CD4-positive, alpha-beta T cell treated with Interleukin-15 for 1 hour (primary cell): ENCODE results near the gene KIF1C.

Experiments used
- DNase-seq: peaks from one replicate; pipeline ENCODE4 v3.0.0-alpha.2; 2020

Gene KIF1C

DNA sequence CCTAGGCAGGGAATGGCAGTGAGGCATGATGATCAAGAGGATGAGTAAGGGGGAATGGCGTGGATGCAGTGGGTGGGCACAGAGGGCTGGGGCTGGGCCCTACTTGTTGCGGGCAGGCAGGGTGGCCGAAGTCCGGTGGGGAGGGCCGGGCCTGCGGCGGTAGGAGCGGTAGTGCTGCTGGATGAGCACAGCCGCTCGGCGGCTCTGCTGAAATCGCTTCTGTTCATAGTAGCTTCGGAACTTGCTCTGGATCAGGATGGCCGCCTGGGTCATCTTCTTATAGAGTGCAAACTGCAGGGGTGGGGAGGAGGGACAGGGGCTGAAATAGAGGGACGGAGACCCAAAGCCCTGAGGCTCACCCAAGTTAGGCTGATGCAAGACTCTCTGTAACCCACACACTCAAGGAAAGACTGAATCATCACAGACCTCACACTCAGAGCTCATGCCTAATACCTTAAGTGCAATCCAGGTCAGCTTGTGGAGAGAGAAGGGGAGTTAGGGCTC is 28.7 kb upstream of the KIF1C start:
- no peak for DNase-seq

DNA sequence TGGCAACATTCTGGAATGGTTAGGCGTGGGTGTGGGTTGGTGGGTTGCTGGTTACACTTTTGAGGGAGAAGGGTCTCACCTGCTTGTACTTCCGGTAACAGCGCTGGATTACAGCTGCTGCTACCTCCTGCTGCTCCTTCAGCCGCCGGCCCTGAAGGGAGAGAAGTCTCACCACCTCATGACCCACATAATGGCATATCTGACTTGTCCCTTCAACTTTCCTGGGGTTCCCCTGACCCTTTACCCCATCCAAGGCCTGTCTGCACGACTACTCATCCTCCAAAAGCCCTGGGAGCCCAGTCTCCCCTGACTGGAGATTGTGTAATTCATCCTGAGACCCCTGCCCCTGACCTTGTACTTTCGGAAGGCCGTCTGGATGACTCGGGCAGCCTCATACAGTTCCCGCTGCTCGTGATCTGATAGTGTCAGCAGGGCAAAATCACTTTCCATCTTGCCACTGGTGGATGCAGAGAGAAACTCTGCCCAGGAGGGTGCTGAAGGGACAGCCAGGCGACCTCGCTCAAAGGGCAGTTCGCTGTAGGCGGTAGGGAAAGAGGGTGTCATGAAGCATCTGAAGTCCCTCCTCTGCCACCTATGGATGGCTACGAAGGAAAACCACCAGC is 28.1 kb upstream of the KIF1C start:
- DNase-seq, result no peak

DNA sequence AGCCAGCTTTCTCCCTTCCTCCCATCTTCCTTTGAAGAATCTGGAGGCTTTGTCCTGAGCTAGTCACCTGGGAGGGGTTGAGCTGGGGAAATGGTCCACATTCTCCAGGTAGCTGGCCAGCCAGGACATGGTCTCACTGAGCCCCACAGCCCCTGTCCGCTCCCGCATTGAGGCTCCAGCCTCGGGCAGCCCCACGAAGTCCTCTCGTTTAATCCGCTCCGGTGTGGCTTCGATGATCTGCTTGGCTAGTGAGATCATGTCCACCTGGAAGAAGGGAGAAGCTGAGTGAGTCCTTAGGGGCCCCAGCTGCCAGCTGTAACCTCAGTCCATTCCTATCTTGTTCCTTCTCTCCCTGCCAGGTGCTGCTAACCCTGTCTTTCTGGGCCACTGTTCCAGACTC is 27.5 kb upstream of the KIF1C start:
- no peak for DNase-seq

DNA sequence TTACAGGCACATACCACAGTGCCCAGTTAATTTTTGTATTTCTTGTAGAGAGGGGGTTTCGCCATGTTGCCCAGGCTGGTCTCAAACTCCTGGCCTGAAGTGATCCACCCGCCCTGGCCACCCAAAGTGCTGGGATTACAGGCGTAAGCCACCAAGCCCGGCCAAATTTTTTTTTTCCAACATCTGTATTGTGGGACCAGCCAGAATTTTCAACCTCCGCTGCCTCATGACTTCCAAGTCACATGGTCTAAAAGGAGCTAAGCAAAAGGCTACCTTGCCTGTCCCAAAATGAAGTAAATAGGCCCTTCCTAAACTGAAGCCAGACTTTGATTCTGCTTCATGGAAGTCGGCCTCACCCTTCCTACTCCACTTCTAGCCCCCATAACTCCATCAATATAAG is 25.9 kb upstream of the KIF1C start:
- DNase-seq, result no peak

DNA sequence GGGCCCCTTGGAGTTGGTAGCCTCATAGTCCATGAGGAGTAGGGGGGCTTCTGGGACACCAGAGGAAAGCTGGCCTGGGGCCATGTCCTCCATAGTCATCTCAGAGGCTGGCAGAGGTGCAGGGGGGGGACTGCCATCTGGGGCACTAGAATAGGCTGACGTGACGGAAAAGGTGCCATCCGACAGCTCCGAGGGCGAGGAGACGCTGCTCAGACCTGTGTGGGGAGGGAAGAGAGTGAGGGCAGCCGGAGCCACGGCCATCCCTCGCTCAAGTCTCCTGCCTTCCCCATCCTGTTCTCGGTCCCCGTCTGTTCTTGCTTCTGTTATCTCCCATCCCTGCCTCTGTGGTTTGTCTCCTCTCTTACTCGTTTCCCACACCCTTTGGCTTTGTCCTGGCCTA is 25.4 kb upstream of the KIF1C start:
- no peak for DNase-seq

DNA sequence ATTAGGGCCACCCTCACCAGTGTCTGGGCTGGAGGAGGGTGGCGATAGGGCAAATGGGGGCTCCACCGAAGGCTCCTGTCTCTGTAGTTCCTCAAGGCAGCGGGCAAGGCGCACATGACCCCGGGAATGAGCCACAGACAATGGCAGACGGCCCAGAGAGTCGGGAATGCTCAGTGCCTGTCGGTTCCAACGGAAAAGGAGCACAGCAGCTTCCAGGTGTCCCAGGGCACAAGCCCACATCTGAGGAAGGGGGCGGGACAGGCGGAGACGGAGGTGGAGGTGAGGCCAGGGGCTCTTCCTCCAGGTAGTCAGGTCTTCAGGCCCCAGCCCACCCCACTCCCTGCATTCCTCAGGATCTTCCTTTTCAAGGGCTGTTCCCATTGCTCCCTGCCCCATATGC is 25.0 kb upstream of the KIF1C start:
- no peak for DNase-seq

DNA sequence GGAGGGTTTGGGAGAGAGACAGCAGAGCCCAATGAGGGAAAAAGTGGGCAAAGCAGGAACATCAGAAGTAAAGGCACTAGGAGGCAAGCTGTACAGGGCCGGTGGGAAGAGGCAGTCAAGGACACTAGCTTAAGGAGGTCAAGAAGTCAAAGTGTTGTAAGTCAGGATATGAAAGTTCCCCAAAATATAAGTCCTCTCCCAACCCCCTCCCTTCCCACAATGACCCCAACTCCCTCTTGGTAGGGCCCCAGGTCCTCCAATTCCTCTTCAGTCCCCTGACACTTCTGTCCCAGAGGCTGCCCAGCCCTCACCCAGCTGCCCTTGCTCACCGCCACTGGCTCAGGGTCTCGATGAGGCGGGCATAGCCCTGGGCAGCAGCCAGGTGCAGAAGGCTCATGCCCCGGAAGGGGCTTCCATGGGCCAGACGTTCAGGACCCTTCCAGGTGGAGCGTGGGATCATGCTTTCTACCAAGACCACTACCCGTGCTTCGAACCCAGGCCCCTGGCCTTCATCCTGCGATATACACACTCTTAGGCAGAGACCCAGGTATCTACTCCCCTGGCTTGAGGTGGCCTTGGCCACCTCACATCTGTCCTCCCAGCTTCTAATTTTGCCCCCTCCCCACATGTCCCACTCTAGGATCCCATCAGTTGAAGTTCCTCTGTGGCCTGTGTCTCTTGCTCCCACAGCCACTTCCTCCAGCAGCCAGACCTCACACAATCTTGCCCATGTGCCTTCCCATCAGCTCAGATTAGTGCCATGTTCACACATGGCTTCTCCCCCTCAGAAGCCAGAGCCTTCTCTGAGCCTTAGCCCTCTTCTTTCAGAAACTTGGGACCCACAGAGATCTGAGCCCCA is 24.3 kb upstream of the KIF1C start:
- no peak for DNase-seq

DNA sequence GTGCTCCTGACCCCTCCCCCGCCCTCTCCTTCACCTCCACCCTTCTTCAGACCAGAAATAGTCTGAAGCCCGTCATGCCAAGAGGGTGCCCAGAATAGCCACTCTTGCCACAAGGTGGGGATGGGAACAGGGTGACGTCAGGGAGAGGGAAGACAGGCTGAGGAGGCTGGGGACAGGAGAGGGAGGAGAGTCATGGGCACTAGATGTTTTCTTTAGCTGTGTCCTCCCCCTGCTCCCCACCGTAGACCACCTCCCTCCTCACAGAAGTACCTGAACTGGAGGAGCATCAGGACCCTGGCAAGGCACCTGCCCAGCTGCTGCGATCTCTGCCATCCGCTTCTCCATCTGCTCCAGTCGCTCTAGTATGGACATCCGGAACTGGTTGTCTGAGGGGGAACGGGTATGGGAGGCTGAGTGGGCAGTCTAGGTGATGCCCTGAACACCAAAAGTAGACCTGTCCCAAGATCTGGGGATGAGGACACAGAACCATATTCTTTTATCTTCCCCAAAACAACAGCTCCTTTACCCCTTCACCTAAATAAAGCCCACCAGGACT is 23.6 kb upstream of the KIF1C start:
- DNase-seq, result no peak

DNA sequence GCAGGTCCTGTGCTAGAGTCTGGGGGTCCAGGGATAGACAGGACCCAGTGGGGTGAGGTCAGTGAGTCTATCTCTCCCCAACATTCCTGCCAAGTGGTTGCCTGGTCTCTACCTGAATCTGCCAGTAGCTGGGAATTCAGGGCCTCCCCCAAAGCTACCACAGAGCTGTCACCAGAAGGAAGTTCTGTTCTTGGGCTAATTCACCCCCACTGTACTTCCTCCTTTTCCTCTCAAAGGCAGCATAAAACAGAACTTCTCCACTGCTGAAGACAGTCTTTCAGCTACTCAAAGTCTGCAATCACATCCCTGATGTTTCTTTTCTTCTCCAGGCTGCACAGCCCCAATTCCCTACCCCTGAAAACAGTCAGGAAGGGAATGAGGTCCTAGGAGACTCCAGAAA is 19.0 kb upstream of the KIF1C start:
- no peak for DNase-seq

DNA sequence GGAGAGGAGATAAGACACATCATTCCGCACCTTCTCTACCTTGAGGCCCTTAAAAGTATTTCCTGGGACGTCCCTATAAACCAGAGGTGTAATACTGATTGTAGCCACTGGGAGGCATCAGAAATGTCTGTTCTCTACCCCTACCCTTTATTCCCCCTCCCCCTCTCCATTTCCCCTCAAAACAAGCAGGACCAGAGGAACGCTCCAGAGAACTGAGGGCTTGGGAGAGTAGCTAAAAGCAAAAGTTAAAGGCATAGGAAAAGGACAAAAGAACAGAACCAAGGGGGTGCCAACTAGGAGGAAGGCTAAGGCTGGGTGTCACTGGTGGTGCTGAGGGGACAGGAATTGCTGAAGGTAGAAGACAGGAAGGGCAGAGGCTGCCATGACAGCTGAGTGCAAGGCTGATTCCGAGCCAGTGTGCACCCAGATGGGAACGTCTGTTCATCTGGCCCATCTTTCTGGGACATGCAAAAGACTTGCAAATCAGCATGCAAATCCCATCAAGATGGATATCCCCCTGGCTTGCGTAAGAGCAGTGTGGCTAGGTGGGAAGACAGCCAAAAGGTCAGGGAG is 17.0 kb upstream of the KIF1C start:
- DNase-seq, result no peak

DNA sequence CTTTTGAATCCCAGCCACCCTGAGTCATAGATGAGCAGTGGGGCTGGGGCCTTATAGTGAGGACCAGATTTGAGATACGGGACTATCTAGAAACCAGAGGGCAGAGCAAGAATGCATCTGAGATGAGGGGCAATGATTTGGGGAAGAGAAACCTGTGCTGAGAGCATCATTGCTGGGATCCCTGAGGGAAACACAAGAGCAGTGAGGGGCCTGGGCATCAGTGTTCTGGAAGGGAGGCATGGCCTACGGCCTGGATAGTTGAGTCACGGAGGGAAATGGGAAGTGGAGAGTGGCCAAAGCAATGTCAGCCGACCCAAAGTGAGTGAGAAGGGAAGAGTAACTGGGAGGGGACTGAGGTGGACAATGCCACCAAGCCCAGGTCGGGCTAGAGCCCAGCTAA is 15.4 kb upstream of the KIF1C start:
- DNase-seq, result no peak

DNA sequence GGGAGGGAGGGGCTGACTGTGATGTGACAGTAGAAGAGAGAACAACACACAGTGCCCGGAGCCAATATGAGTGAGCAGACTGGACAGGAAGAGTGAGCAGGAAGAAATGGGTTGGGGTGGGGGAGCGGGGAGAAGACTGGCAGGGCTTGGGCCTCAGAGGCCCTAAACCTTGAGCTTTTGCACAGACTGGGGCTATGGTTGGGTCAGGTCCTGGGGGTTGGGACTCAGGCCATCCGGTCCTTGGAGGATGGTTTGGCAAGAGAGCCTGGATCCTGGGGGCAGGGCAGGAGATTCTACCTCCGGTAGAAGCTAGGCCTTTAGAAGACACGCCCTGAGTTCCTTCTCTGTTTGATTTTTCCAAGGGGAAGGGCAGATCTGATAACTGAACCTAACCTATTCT is 11.3 kb upstream of the KIF1C start:
- no peak for DNase-seq

DNA sequence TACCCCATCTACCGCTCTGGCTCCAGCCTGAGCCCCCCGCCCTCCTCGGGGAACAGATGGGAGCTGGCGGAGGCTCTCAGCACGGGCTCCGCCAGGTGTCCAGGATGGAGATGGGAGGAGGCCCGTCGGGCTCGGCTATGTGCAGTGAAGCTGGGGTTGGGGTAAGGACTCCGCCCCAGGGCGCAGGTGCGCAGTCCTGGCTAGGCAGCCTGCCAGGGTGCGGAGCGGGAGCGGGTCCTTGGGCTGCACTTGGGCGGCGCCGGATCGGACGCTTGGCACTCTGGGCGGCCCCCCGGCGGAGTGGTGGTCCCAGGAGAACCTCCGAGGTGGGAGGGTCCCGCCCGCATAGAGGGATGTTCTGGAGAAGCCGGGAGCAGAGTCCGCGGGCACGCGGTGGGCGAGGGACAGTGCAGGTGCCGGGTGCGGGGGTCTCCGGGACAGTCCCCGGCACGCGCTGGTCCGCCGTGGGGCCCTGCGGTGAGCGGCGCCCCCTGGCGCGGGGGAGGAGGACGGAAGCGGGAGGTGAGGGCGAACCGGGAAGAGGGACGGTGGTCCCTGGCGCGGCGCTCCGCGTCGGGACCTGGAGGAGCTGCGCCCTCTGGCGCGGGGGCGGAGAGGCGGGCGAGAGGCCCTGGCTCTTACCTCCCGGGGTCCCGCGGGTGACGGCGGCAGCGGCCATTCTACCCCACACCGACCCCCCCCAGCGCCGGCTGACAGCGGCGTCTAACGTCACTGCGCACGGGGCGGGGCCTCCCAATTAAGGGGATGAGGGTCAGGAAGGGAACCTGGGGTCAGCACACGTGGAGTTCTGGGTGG is 10.6 kb upstream of the KIF1C start, which contains the start of gene CAMTA2:
TSS of gene CAMTA2 (minus strand) at position 725 of the 816 bp plus-strand sequence. CDS start 1,453 bp downstream, outside the sequence.
- DNase-seq, result peak; percentile 85

DNA sequence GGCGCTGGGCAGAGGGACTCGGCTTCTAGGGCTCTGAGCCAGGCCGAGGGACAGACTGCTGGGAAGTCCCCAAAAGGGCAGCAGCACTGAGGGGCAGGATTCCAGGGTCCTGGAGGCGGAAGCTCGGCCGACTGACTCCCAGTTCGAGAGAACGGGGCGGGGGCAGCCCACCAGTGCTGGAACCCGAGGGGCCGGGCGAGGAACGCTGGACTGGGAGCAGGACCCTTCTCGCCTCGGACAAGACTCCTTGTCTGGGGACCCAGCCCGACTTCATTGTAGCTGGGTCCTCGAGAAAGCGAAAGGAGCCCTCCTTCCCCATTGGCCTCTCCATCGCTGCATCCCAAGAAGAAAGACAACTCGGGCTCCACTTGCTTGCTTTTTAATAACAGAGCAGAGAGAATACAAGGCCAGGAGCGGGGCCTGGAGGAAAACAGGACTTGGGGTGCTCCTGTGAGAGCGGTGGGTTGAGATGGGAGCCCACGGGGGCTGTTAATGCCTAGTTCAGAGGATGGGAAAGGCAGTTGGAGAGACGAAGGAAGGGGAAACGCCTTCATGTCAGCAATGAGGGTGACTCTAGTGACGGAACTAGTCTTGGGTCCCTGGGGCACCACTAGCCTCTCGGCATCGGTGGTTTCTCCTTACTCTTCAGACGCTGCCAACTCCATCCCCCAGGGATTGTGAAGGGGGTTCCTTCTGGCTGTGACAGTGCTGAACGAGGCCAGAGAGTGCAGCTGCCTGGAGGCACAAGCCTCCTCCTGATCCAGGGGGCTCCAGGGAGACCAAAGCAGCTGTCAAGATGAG is 9.8 kb upstream of the KIF1C start:
- DNase-seq, result no peak

DNA sequence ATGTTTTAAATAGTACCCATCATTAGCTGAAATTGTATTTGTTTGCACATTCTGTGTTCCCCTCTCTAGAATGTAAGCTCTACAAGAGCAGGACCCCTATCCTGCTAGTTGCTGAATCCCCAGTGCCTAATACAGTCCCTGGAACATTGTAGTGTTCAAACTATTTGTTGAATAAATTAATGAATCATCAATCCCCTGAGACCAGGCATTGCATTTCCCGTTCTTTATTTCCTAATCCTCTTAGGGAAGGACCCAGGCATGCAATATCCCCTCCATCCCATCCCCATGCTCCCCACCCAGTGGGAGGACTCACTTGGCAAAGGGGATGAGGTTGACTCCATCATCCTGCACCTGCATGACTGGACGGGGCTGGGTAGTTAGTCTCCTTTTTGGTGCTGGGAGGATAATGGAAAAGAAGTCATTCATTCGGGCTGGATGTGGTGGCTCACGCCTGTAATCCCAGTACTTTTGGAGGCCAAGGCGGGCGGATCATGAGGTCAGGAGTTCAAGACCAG is 3.6 kb upstream of the KIF1C start:
- no peak for DNase-seq

DNA sequence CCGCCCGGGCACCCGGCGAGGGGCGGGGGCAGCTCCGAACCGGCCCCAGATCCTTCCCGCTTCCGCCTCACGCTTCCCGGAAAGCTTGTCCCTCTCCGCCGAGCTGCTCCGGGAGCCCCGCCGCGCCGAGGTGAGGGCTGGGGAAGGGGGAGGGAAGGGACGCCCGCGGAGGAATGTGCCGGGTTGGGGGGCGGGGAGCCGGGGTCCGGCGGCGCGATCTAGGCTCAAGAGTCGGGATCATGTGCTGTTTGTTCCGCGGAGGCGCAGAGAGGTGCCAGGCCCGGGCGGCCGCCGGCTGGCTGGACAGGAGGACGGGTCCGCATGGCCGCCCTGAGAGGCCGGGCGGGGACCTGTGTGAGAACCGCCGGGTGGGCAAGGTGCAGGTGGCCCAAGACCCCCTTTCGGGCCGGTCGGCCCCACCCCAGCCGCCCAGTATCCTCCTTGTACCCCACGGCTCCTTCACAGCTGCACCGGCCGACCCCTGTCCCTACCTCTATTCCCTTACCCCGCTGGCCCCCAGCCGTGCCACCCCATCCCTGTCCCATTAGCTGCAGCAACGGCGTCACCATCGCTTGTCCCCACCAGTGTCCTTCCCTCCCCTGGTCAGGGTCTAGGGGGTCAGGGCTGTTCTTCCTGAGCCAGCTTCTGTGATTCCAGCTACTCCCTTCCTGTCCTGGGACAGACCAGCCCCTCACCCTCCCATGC is 429 bp downstream of the KIF1C start:
- DNase-seq, result no peak

DNA sequence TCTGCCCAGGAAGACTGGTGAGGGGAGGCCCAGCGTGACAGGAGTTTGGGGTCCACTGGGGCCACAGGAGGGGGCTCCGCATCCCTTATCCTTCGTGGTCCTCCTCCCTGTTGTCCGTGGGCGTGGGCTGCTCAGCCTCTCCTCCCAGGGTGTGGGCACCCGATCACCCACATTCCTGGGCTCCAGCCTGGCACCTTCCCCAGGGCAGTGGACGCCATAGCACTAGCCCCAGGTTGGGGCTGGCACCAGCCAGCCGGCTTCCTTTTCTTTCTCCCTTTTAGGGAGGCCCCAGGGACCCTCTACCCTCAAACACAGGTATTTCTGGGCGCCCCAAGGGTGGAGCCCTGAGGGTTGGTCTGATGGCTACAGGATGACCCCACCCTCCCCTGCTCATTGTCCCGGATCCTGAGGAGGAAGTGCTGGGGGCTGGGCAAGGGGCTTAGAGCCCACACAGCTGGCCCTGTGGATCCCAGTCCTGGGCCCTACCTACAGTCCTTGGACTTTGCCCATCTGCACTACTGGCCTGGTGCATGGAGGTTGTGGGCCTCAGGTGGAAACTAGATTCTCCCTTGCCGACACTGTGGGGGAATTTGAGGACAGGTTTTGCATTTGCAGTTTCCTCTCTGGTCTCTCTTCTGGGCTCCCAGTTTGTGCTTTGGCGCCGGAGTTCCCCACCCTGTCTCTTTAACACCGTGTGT is 1.1 kb downstream of the KIF1C start:
- DNase-seq, result no peak

DNA sequence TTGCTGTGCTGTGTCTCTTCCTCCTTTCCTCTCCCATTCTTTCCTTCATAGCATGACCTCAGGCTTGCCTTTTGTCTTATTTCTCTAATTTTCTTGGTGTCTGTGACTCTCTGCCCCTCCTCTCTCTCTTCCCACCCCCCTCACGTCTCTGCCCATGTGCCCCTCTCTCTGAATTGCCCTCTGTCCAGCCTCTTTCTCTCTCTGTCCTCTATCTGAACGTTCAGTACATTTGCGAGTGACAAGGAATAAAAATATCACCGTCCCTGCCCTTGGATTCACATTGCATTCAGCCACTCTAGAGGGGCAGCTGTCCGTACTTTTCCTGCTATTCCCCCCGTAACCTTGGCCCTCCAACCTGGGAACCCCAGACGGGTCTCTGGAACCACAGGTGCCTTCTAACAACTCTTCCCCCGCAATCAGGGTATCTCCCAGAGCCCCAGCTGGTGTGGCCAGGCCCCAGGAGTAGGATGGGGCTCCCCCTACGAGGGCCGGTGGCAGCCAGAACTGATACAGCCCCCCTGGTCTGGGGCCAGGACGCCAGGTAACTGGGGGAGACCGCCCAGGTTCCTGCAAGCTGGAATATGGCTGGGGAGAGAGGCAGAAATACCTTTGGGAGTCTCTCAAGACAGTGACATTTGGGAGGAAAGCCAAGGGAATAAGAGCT is 1.8 kb downstream of the KIF1C start:
- no peak for DNase-seq

DNA sequence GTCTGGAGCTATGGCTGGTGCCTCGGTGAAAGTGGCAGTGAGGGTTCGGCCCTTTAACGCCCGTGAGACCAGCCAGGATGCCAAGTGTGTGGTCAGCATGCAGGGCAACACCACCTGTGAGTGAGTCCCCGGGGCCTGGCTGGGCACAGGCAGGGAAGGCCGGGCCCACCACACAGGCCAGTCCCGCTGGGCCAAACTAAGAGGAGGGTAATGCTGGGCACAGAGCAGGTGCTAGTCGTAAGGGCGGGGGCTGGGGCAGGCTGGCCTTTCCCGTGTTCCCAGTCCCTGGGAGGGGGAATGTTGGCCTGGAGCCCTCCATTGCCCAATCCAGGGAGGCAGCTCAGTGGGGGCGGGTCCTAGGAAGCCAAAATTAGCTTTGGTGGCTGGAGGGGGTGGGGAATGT is 2.5 kb downstream of the KIF1C start:
- no peak for DNase-seq
